Stimulated activated naive CD4-positive, alpha-beta T cell (primary cell): ENCODE measurements around the gene TEX13D.

Experiments used
- DNase-seq, 6 experiments: peaks; one replicate each; lab custom pipeline; 2025; lab: John Stamatoyannopoulos, UW

TEX13D gene

DNA sequence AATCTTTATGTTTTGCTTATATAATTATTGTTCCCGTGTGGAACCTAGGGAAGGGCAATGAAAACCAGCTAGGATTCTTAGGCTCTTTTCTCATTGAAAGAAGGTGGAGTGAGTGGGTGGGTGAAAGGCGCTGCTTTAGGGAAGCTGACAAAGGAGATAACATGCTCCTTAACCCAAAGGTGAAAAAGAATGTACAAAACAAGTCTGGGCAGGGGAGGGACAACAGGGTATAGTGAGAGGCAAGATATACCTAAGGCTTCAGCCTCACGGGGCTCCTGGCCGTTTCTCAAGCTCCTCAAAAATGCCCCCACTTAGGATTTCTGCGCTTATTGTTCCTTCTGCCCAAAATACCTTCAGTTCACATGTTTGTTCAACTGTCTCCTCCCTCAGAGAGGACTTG lies 15.7 kb downstream of the TEX13D start:
- no peak for DNase-seq

DNA sequence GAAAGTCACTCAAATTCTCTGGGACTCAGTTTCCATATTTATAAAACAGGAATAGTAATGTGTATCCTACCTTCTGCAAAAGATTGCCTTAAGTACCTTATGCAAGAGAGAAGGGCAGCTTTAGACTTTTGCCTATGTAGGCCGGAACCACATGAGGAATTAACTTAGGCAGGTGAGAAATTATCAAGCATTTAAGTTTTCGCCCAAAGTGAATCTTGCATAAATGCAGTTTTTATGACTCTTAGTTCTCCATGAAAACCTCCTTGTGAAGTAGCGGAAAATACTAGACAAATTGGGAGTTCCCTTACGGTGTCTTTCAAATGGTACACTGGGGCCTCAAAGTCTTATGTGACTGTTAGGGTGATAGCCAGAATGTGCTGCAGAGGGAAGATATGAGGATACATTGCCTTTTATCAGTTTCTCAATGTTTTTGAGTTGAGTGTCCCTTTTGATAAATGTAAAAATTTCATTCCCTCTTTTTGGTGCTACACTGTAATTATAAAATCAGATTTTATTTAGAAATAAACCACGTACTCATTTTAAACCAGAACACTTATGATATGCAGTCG lies 16.5 kb downstream of the TEX13D start:
- no peak for DNase-seq

DNA sequence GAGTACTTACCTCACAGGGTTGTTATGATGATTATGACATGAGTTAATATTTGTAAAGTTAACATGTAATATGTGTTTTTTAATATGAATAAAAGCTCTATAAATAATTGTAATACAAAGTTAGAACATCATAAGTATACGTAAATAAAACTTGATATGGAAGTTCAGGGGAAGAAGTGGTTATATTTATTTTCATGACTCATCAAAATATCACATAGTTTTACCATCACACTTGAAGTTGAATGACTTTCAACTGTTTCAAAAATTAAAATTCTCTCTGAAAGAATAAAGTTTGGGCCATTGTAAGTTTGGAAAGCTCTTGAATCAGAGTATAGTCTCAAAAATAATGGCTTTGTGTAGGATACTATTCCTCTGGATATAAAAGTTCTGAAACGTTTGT lies 22.2 kb downstream of the TEX13D start:
- no peak for DNase-seq

DNA sequence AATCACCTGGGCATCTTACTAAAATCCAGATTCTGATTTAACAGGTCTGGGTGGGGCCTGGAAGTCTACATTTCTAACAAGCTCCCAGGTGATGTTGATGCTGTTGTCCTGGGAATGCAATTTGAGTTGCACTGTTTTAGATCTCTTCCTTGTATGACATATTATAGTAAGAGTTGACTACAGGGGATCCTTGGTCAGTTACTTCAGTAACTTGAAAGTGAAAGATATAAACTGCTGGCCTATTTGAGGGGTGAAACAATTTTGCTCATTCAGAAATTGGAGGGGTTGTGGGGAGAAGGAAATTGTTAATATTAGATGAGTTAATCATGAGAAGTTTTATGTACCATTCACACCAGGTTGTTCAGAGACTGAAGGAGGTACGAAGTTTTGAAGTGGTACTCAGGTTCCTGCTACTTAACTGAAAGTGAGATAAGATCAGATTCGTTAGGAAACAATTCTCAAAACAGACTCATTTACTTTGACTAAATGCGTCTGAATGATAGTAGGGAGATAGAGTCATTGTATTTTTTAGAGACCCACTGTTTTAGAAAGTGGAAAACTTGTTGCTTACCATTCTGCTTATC lies 26.4 kb downstream of the TEX13D start:
- DNase-seq: peak in 3 of 6 experiments; percentile 23 to 37 (median 28)

DNA sequence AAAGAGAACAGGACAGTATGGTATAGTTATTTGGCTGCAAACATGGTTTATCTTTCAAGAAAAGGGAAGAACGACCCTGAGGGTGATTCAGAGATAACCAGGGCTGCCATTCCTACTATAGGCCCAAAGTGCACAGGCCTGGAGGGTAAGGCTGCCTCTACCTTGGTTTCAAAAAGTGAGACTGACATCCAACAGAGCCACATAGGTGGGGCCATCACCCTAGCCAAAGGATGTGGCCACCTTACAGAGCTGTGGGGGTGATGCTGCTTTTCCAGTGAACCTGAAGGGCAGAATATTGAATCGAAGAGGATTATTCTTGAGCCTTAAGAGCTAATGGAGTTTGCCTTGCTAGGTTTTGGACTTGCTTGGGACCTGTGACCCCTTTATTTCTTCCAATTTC lies 29.6 kb downstream of the TEX13D start:
- DNase-seq: no peak

- DNase-seq: no peak
Measured at GRCh38 chrX:124362761-124363160, 30.3 kb downstream of the TEX13D start.

- no peak for DNase-seq
Measured at GRCh38 chrX:124369722-124370121, 37.3 kb downstream of the TEX13D start.

- no peak for DNase-seq
Measured at GRCh38 chrX:124373348-124373747, 40.9 kb downstream of the TEX13D start.

DNA sequence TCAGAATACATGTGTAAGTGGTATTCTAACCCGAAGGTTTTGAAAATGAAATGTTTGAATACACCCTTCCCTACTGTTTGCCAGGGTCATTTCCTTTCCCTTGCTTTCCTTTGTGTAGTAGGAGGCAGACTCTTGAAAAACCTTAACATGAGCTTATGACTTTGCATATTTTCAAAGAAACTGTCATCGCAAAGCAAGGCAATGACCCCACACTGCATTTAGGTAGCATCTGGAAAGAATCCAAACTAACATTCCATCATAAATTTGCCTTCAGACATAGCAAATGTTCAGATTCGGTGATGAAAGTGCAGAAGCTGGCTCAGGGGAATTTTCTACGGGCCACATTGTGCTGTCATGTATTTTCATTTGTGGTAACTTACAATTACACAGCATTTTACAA lies 46.2 kb downstream of the TEX13D start:
- no peak for DNase-seq

GRCh38 chrX:124383354-124383753 lies 50.9 kb downstream of the TEX13D start:
- no peak for DNase-seq

DNA sequence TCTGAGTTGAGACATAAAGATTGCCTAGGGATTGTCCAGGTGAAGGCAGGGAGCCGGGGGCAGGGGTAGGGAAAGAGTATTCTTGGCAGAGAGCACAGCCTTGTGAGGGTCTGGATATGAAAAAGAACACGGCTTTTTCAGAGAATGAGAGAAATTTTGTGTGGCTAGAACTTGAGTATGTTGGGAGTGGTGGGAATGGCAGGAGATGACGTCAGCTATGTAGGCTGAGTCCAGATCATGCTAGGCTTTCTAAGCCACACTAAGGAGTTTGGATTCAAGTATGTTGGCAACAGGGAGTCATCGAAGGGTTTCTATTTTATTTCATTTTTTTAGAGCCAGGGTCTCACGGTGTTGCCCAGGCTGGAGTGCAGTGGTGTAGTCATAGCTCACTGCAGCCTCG lies 53.9 kb downstream of the TEX13D start:
- no peak for DNase-seq
